Left cardiac atrium (tissue), 4 donors: ENCODE results near the gene ASPG. TPM values are rescaled to one million over a fixed set of nuclear protein-coding genes. Genes with fewer than 3 reads are reported as not detected.
"Not testable (repeated sequence)": the region's sequence is repeated elsewhere in the genome, so short reads cannot be mapped to it uniquely, and the experiment has no call there.

Experiments used
- ATAC-seq, 2 donors: fragments of 200-7000 bp; cut with Tn5 transposase; one replicate each; pipeline ENCODE4 v1.9.1; 2020; ENCODE audit warnings: mild to moderate bottlenecking in 2 of 2, moderate library complexity in 2 of 2
- DNase-seq: peaks from one replicate; pipeline ENCODE4 v3.0.0-alpha.2; 2020
- intact Hi-C, 2 donors: fragments of 100-400 bp; cut with DNase I; formaldehyde crosslinking; loops; one replicate each; pipeline versions ENCODE4 v1.14.1 to v1.15.1; 2022 to 2023
- total RNA-seq, 2 donors: library from RNA; stranded (reverse); fragmentation: NEBNext Ultra II Directional; extraction: Animal tissue kit (Norgen Biotek cat#: 25700); gene quantifications; one replicate each; pipeline ENCODE4 v1.2.1, GENCODE V29; 2021
- donor health status: DM: no; HTN: yes; CAD: no.
- donor health status: DM: no; HTN: yes; CAD: no; lungs with severe emphysema.
- donor health status: DM: yes; HTN: yes; CAD: no.
- donor health status: Dilated cardiomyopathy.

The ASPG gene
- total RNA-seq, 2 donors from 2014 or later = 92.0 to 168 TPM

GRCh38 chr14:104149278-104149595, 63.7 kb downstream of the ASPG start:
- DNase-seq = peak; percentile 24
- ATAC-seq = no peak

GRCh38 chr14:104149617-104150135, 64.2 kb downstream of the ASPG start:
- DNase-seq = peak; percentile 70
- intact Hi-C loops = loop anchor here in 1 of 2 donors (10.0 kb wide), 1 partner anchor 225 kb away; no protein-coding TSS in a partner anchor
- peak; percentile 42 to 56 for ATAC-seq

More at GRCh38 chr14:104149278-104149595, 63.7 kb downstream of the ASPG start:
- intact Hi-C loops = loop anchor here in 1 of 2 donors (10.0 kb wide), 1 partner anchor 226 kb away; no protein-coding TSS in a partner anchor

- intact Hi-C loops = no loop called here
- DNase-seq = no peak
Observed at GRCh38 chr14:104150136-104151025, 64.9 kb downstream of the ASPG start.

GRCh38 chr14:104151026-104151381, 65.5 kb downstream of the ASPG start:
- ATAC-seq (no peak), DNase-seq (no peak)
- intact Hi-C loops = no loop called here

More at GRCh38 chr14:104150136-104151025, 64.9 kb downstream of the ASPG start:
- ATAC-seq = peak; percentile 29 to 41

GRCh38 chr14:104151566-104152245, 66.2 kb downstream of the ASPG start:
- DNase-seq (no peak), ATAC-seq (no peak)
- intact Hi-C loops = no loop called here

- ATAC-seq = no peak
- intact Hi-C loops = no loop called here
Observed at GRCh38 chr14:104152246-104152575, 66.7 kb downstream of the ASPG start.

GRCh38 chr14:104152686-104153393, 67.3 kb downstream of the ASPG start:
- DNase-seq (no peak), ATAC-seq (no peak)
- intact Hi-C loops = no loop called here

More at GRCh38 chr14:104152246-104152575, 66.7 kb downstream of the ASPG start:
- no peak for DNase-seq

- ATAC-seq, intact Hi-C loops, DNase-seq: not testable (repeated sequence)
Observed at GRCh38 chr14:104153394-104153755, 67.9 kb downstream of the ASPG start.

- no peak for ATAC-seq
- intact Hi-C loops = no loop called here
- DNase-seq = no peak
Observed at GRCh38 chr14:104154246-104154645, 68.7 kb downstream of the ASPG start.

GRCh38 chr14:104155513-104155912, 70.0 kb downstream of the ASPG start:
- intact Hi-C loops = no loop called here
- DNase-seq = peak; percentile 77
- ATAC-seq = peak; percentile 14 to 28

- DNase-seq = no peak
- intact Hi-C loops = no loop called here
Observed at GRCh38 chr14:104156142-104156541, 70.6 kb downstream of the ASPG start.

GRCh38 chr14:104157016-104157928, 71.8 kb downstream of the ASPG start:
- no peak for DNase-seq
- ATAC-seq = no peak
- intact Hi-C loops = no loop called here

More at GRCh38 chr14:104156142-104156541, 70.6 kb downstream of the ASPG start:
- ATAC-seq = no peak

- peak; percentile 72 for DNase-seq
- ATAC-seq = peak; percentile 79 to 86
- intact Hi-C loops = no loop called here
Observed at GRCh38 chr14:104158827-104159798, 73.6 kb downstream of the ASPG start.

- no peak for ATAC-seq
- intact Hi-C loops = no loop called here
- no peak for DNase-seq
Observed at GRCh38 chr14:104159990-104160389, 74.5 kb downstream of the ASPG start.

- intact Hi-C loops = no loop called here
- DNase-seq = no peak
- ATAC-seq = no peak
Observed at GRCh38 chr14:104161602-104162367, 76.3 kb downstream of the ASPG start.

- no peak for DNase-seq
- no peak for ATAC-seq
- intact Hi-C loops = no loop called here
Observed at GRCh38 chr14:104162495-104162894, 77.0 kb downstream of the ASPG start.

- no peak for DNase-seq
- intact Hi-C loops = no loop called here
- no peak for ATAC-seq
Observed at GRCh38 chr14:104163541-104163940, 78.0 kb downstream of the ASPG start.
